ENCODE data around the gene HNRNPH2. TPM values are rescaled to one million over a fixed set of nuclear protein-coding genes. Genes with fewer than 3 reads are reported as not detected.

HNRNPH2 gene
- 47.1 and 54.5 TPM in 2 replicates for total RNA-seq

GRCh38 chrX:101407748-101408531 is at the start of gene HNRNPH2, which contains the start of gene GLA:
Gene HNRNPH2 (plus strand): TSS chrX:101408222. CDS start chrX:101411989, 3,767 bp downstream.
Gene GLA (minus strand): TSS chrX:101407925. CDS start chrX:101407903, 22 bp downstream.

GRCh38 chrX:101385795-101386541 is 22.1 kb upstream of the HNRNPH2 start, which contains the start of gene BTK:
Gene BTK (minus strand): TSS chrX:101386191. CDS start chrX:101375284, 10,907 bp downstream.

GRCh38 chrX:101390664-101391525 is 17.1 kb upstream of the HNRNPH2 start, which contains the start of gene RPL36A:
Gene RPL36A (plus strand): TSS chrX:101391011. CDS start chrX:101391044, 33 bp downstream.

Other genes with a start within 250 kb of the HNRNPH2 start
- under 0.01 TPM in 2 replicates for gene DRP2, start 188.4 kb upstream of the HNRNPH2 start, total RNA-seq
- 0.21 and 0.24 TPM in 2 replicates for gene TAF7L, start 116.9 kb upstream of the HNRNPH2 start, total RNA-seq
- 4.1 and 4.9 TPM in 2 replicates for gene TIMM8A, start 59.5 kb upstream of the HNRNPH2 start, total RNA-seq
- gene BTK, start 22.0 kb upstream of the HNRNPH2 start, total RNA-seq: not detected in 2 replicates
- 349 and 594 TPM in 2 replicates for gene RPL36A, start 17.2 kb upstream of the HNRNPH2 start, total RNA-seq
- gene GLA, start 297 bp upstream of the HNRNPH2 start, total RNA-seq: 13.4 and 29.9 TPM in 2 replicates
- gene ARMCX4, start 77.2 kb downstream of the HNRNPH2 start, total RNA-seq: 0.43 and 0.72 TPM in 2 replicates
- gene ARMCX1, start 142.3 kb downstream of the HNRNPH2 start, total RNA-seq: 7.2 and 15.7 TPM in 2 replicates
- gene ARMCX6, start 209.8 kb downstream of the HNRNPH2 start, total RNA-seq: 15.1 and 21.0 TPM in 2 replicates
- gene ARMCX3, start 214.9 kb downstream of the HNRNPH2 start, total RNA-seq: 24.3 and 36.4 TPM in 2 replicates

Measured in tracheal epithelial cell (primary cell).